Keratinocyte (primary cell): ENCODE measurements around the gene EPB41L2. TPM values are rescaled to one million over a fixed set of nuclear protein-coding genes. Genes with fewer than 3 reads are reported as not detected.

ENCODE experiments used
- DNase-seq: peaks from one replicate; pipeline ENCODE4 v3.0.0-alpha.2; 2011; ENCODE audit warnings: low read depth, missing footprints, low spot score
- FAIRE-seq: peaks from 2 replicates; lab custom pipeline; 2011; peaks lifted over from hg19 to GRCh38; lab: Jason Lieb, UNC
- H2AFZ ChIP-seq: 2 replicates; pipeline ENCODE4 v1.6.0; 2012; ENCODE audit warnings: low read length, control low read depth, inconsistent platforms; ENCODE audit not compliant: control insufficient read depth
- H3K27ac ChIP-seq: 2 replicates; pipeline ENCODE4 v1.5.1; 2011; ENCODE audit warnings: low read length; ENCODE audit not compliant: control insufficient read depth, insufficient read depth
- H3K27me3 ChIP-seq: 3 replicates; pipeline ENCODE4 v1.6.0; 2011; ENCODE audit warnings: low read length; ENCODE audit not compliant: control insufficient read depth, insufficient read depth; ENCODE audit errors: extremely low read depth
- H3K36me3 ChIP-seq, 2 experiments: 2 replicates in 1 of 2; 3 replicates in 1 of 2; pipeline ENCODE4 v1.5.1; 2011; ENCODE audit warnings: low read length in 2 of 2, mild to moderate bottlenecking in 1 of 2; ENCODE audit not compliant: control insufficient read depth in 2 of 2, insufficient read depth in 2 of 2; ENCODE audit errors: extremely low read depth in 1 of 2
- H3K4me1 ChIP-seq: 3 replicates; pipeline ENCODE4 v1.5.1; 2011; ENCODE audit warnings: low read length; ENCODE audit not compliant: control insufficient read depth, insufficient read depth; ENCODE audit errors: extremely low read depth
- H3K4me2 ChIP-seq: 3 replicates; pipeline ENCODE4 v1.6.0; 2011; ENCODE audit warnings: low read depth, low read length; ENCODE audit not compliant: control insufficient read depth, insufficient read depth; ENCODE audit errors: extremely low read depth
- H3K4me3 ChIP-seq, 3 experiments: fragments of 200-600 bp in 1 of 3; sonication (generic) in 1 of 3; 2 replicates in 2 of 3; 3 replicates in 1 of 3; pipeline ENCODE4 v1.5.1; 2011 to 2016; ENCODE audit warnings: low read length in 3 of 3, mild to moderate bottlenecking in 3 of 3, control low read depth in 2 of 3, inconsistent platforms in 1 of 3, low read depth in 1 of 3, mixed read lengths in 1 of 3, mixed run types in 1 of 3, moderate library complexity in 1 of 3; ENCODE audit not compliant: control insufficient read depth in 2 of 3, insufficient read depth in 2 of 3; ENCODE audit errors: extremely low read depth in 1 of 3
- H3K79me2 ChIP-seq: 2 replicates; pipeline ENCODE4 v1.6.0; 2012; ENCODE audit warnings: low read length; ENCODE audit not compliant: control insufficient read depth, insufficient read depth
- H3K9ac ChIP-seq: 3 replicates; pipeline ENCODE4 v1.6.0; 2011; ENCODE audit warnings: low read length; ENCODE audit not compliant: control insufficient read depth, insufficient read depth; ENCODE audit errors: extremely low read depth
- H3K9me1 ChIP-seq: 3 replicates; pipeline ENCODE4 v1.6.0; 2011; ENCODE audit warnings: low read length; ENCODE audit not compliant: control insufficient read depth, insufficient read depth; ENCODE audit errors: extremely low read depth
- H3K9me3 ChIP-seq: 2 replicates; pipeline ENCODE4 v1.5.1; 2012; ENCODE audit warnings: low read depth, low read length; ENCODE audit not compliant: control insufficient read depth
- H4K20me1 ChIP-seq: 3 replicates; pipeline ENCODE4 v1.6.0; 2011; ENCODE audit warnings: low read length; ENCODE audit not compliant: control insufficient read depth, insufficient read depth; ENCODE audit errors: extremely low read depth
- CTCF ChIP-seq, 3 experiments: IDR thresholded peaks in 1 of 3; conservative IDR thresholded peaks in 1 of 3; optimal IDR thresholded peaks in 1 of 3; 2 replicates in 2 of 3; 3 replicates in 1 of 3; pipeline versions ENCODE3 to v1.5.1; 2011; ENCODE audit warnings: low read length in 3 of 3, mild to moderate bottlenecking in 3 of 3, moderate library complexity in 2 of 3, control low read depth in 1 of 3, inconsistent platforms in 1 of 3; ENCODE audit not compliant: insufficient read depth in 2 of 3; ENCODE audit errors: extremely low read depth in 1 of 3
- EZH2 ChIP-seq: IDR thresholded peaks from one replicate; pipeline ENCODE4 v1.6.1; 2012; ENCODE audit warnings: inconsistent platforms, mild to moderate bottlenecking, low read length, moderate library complexity
- dilution Hi-C: fragments of 300-500 bp; cut with MboI; formaldehyde crosslinking; loops from one replicate; pipeline ENCODE4 v1.7.0; 2020; ENCODE audit warnings: low sequenced_read_pairs; ENCODE audit not compliant: extremely low pct_ligation_motif_present
- polyA plus RNA-seq, 5 experiments: library from polyadenylated mRNA; depleted of rRNA in 3 of 5; stranded (reverse) in 3 of 5; stranded (forward) in 1 of 5; unstranded in 1 of 5; fragments of >200 nt; gene quantifications; 1 replicate in 1 of 5; 2 replicates in 3 of 5; 3 replicates in 1 of 5; pipeline versions ENCODE4 v1.2.1 to v1.2.3, GENCODE V29; 2011 to 2012; ENCODE audit warnings: missing spikeins in 2 of 5, low read depth in 1 of 5, low replicate concordance in 1 of 5

The EPB41L2 gene
- polyA plus RNA-seq, 1 donor (not counting 4 experiments of a cell fraction or from before 2014, with no cell fraction given): 22.0 TPM

- H3K4me2 ChIP-seq: no peak overlapping the region
- H3K36me3 ChIP-seq: no peaks in the 10 kb centered on the region
- dilution Hi-C loops: no loop called here
- no peak overlapping the region for H3K27ac ChIP-seq
- no peaks in the 10 kb centered on the region for H3K79me2 ChIP-seq
- H3K9me3 ChIP-seq: no peaks in the 10 kb centered on the region
- H3K4me1 ChIP-seq: no peaks in the 10 kb centered on the region
- H3K9me1 ChIP-seq: no peaks in the 10 kb centered on the region
- DNase-seq: no peak
- H4K20me1 ChIP-seq: no peaks in the 10 kb centered on the region
- no peak overlapping the region for H3K9ac ChIP-seq
- TF ChIP-seq EZH2 (no peak), CTCF (optimal IDR thresholded peaks at IDR 0.05 in 1 of 3, IDR thresholded peaks at IDR 0.05 in 1 of 3, conservative IDR thresholded peaks at IDR 0.05 in 1 of 3; ENCODE audit: extremely low read depth in 1 of 3, insufficient read depth in 2 of 3, low read length in 3 of 3) (no peak)
- H2AFZ ChIP-seq: no peak overlapping the region
- no peaks in the 10 kb centered on the region for H3K27me3 ChIP-seq
- no peak for FAIRE-seq
- H3K4me3 ChIP-seq: no peak overlapping the region
These were observed 226.0 kb downstream of the EPB41L2 start for GRCh38 chr6:130837067-130837466.

- H3K4me1 ChIP-seq: no peaks in the 10 kb centered on the region
- H4K20me1 ChIP-seq: no peaks in the 10 kb centered on the region
- H3K27me3 ChIP-seq: no peaks in the 10 kb centered on the region
- TF ChIP-seq CTCF (optimal IDR thresholded peaks at IDR 0.05 in 1 of 3, IDR thresholded peaks at IDR 0.05 in 1 of 3, conservative IDR thresholded peaks at IDR 0.05 in 1 of 3; ENCODE audit: extremely low read depth in 1 of 3, insufficient read depth in 2 of 3, low read length in 3 of 3) (no peak), EZH2 (no peak)
- no peaks in the 10 kb centered on the region for H3K36me3 ChIP-seq
- no peak overlapping the region for H3K9ac ChIP-seq
- no peaks in the 10 kb centered on the region for H3K79me2 ChIP-seq
- H3K27ac ChIP-seq: no peak overlapping the region
- H3K4me2 ChIP-seq: no peak overlapping the region
- dilution Hi-C loops: no loop called here
- H3K9me3 ChIP-seq: no peaks in the 10 kb centered on the region
- DNase-seq: no peak
- no peak for FAIRE-seq
- no peak overlapping the region for H2AFZ ChIP-seq
- no peak overlapping the region for H3K4me3 ChIP-seq
- H3K9me1 ChIP-seq: no peaks in the 10 kb centered on the region
These were observed 226.9 kb downstream of the EPB41L2 start for GRCh38 chr6:130836055-130836640.
